ENCODE results near the gene LRMDA. TPM values are rescaled to one million over a fixed set of nuclear protein-coding genes. Genes with fewer than 3 reads are reported as not detected.

LRMDA gene
- total RNA-seq, 1 donor from 2014 or later = not detected

GRCh38 chr10:76178532-76179292 lies 747.3 kb downstream of the LRMDA start:
- intact Hi-C loops (cut with micrococcal nuclease) = no loop called here

- intact Hi-C loops (cut with micrococcal nuclease) = no loop called here
Observed at GRCh38 chr10:76179806-76180205, 748.4 kb downstream of the LRMDA start.

- intact Hi-C loops (cut with micrococcal nuclease) = no loop called here
Observed at GRCh38 chr10:76184647-76185046, 753.2 kb downstream of the LRMDA start.

GRCh38 chr10:76185471-76186301 lies 754.3 kb downstream of the LRMDA start:
- intact Hi-C loops (cut with micrococcal nuclease) = no loop called here

- intact Hi-C loops (cut with micrococcal nuclease) = no loop called here
Observed at GRCh38 chr10:76188216-76188615, 756.8 kb downstream of the LRMDA start.

GRCh38 chr10:76190634-76191270 lies 759.3 kb downstream of the LRMDA start:
- intact Hi-C loops (cut with micrococcal nuclease) = no loop called here

- intact Hi-C loops (cut with micrococcal nuclease) = no loop called here
Observed at GRCh38 chr10:76191336-76191735, 759.9 kb downstream of the LRMDA start.

GRCh38 chr10:76192151-76192550 lies 760.7 kb downstream of the LRMDA start:
- intact Hi-C loops (cut with micrococcal nuclease) = no loop called here

- intact Hi-C loops (cut with micrococcal nuclease) = no loop called here
Observed at GRCh38 chr10:76192694-76193320, 761.4 kb downstream of the LRMDA start.

- intact Hi-C loops (cut with micrococcal nuclease) = no loop called here
Observed at GRCh38 chr10:76195654-76196390, 764.4 kb downstream of the LRMDA start.

- intact Hi-C loops (cut with micrococcal nuclease) = no loop called here
Observed at GRCh38 chr10:76197293-76197692, 765.9 kb downstream of the LRMDA start.

GRCh38 chr10:76198287-76199035 lies 767.0 kb downstream of the LRMDA start:
- intact Hi-C loops (cut with micrococcal nuclease) = no loop called here

- intact Hi-C loops (cut with micrococcal nuclease) = no loop called here
Observed at GRCh38 chr10:76201962-76202361, 770.5 kb downstream of the LRMDA start.

GRCh38 chr10:76202777-76203176 lies 771.4 kb downstream of the LRMDA start:
- intact Hi-C loops (cut with micrococcal nuclease) = no loop called here

GRCh38 chr10:76205361-76205760 lies 773.9 kb downstream of the LRMDA start:
- intact Hi-C loops (cut with micrococcal nuclease) = no loop called here

GRCh38 chr10:76206797-76207352 lies 775.5 kb downstream of the LRMDA start:
- intact Hi-C loops (cut with micrococcal nuclease) = no loop called here

- intact Hi-C loops (cut with micrococcal nuclease) = no loop called here
Observed at GRCh38 chr10:76209135-76209534, 777.7 kb downstream of the LRMDA start.

GRCh38 chr10:76210211-76210610 lies 778.8 kb downstream of the LRMDA start:
- intact Hi-C loops (cut with micrococcal nuclease) = no loop called here

GRCh38 chr10:76211691-76212090 lies 780.3 kb downstream of the LRMDA start:
- intact Hi-C loops (cut with micrococcal nuclease) = no loop called here

- intact Hi-C loops (cut with micrococcal nuclease) = no loop called here
Observed at GRCh38 chr10:76213876-76214275, 782.5 kb downstream of the LRMDA start.
